T-helper 9 cell (primary cell): Measurements from ENCODE around the gene WNT7A.

Experiments
- DNase-seq: peaks from one replicate; pipeline ENCODE4 v3.0.0-alpha.2; 2020

WNT7A gene

GRCh38 chr3:13791198-13792050 is 88.4 kb downstream of the WNT7A start:
- no peak for DNase-seq

GRCh38 chr3:13790376-13791197 is 89.3 kb downstream of the WNT7A start:
- no peak for DNase-seq

GRCh38 chr3:13788522-13789424 is 91.1 kb downstream of the WNT7A start:
- no peak for DNase-seq

- no peak for DNase-seq
Observed at GRCh38 chr3:13787533-13788132, 92.2 kb downstream of the WNT7A start.

- no peak for DNase-seq
Observed at GRCh38 chr3:13786811-13787210, 93.1 kb downstream of the WNT7A start.

GRCh38 chr3:13785853-13786436 is 93.9 kb downstream of the WNT7A start:
- no peak for DNase-seq

- DNase-seq = no peak
Observed at GRCh38 chr3:13785351-13785750, 94.5 kb downstream of the WNT7A start.

GRCh38 chr3:13783476-13783875 is 96.4 kb downstream of the WNT7A start:
- DNase-seq = no peak

- DNase-seq = no peak
Observed at GRCh38 chr3:13782501-13782900, 97.4 kb downstream of the WNT7A start.

- no peak for DNase-seq
Observed at GRCh38 chr3:13781417-13781816, 98.5 kb downstream of the WNT7A start.

GRCh38 chr3:13780432-13781176 is 99.3 kb downstream of the WNT7A start:
- no peak for DNase-seq

- DNase-seq = no peak
Observed at GRCh38 chr3:13776253-13777050, 103.4 kb downstream of the WNT7A start.

GRCh38 chr3:13772885-13773745 is 106.8 kb downstream of the WNT7A start:
- no peak for DNase-seq

- no peak for DNase-seq
Observed at GRCh38 chr3:13772321-13772745, 107.5 kb downstream of the WNT7A start.

GRCh38 chr3:13771496-13771895 is 108.4 kb downstream of the WNT7A start:
- no peak for DNase-seq

GRCh38 chr3:13770170-13771169 is 109.4 kb downstream of the WNT7A start:
- no peak for DNase-seq

GRCh38 chr3:13769422-13769821 is 110.4 kb downstream of the WNT7A start:
- DNase-seq = no peak

GRCh38 chr3:13768453-13768852 is 111.4 kb downstream of the WNT7A start:
- no peak for DNase-seq
